GM13976 (cell line): Measurements from ENCODE around the gene SLC6A11.

Experiments used
- DNase-seq: peaks from one replicate; pipeline ENCODE4 v3.0.0; 2012; ENCODE audit warnings: low spot score
- CTCF ChIP-seq: IDR thresholded peaks from 2 replicates; pipeline ENCODE4 v1.5.1; 2012; ENCODE audit warnings: borderline replicate concordance, mild to moderate bottlenecking; ENCODE audit not compliant: insufficient read depth; ENCODE audit errors: extremely low read depth, missing control alignments, control extremely low read depth
- in situ Hi-C: fragments of 300-500 bp; cut with MboI; formaldehyde crosslinking; loops from one replicate; pipeline ENCODE4 v1.12.0; 2022; ENCODE audit warnings: low sequenced_read_pairs, mixed read lengths, inconsistent platforms; ENCODE audit not compliant: unreplicated experiment

The SLC6A11 gene

GRCh38 chr3:10978956-10979355 is 162.9 kb downstream of the SLC6A11 start:
- TF ChIP-seq CTCF: no peak
- in situ Hi-C loops: no loop called here

GRCh38 chr3:10980312-10980711 is 164.3 kb downstream of the SLC6A11 start:
- TF ChIP-seq CTCF: no peak
- DNase-seq: no peak
- in situ Hi-C loops: no loop called here

More at GRCh38 chr3:10978956-10979355, 162.9 kb downstream of the SLC6A11 start:
- no peak for DNase-seq

GRCh38 chr3:10981031-10981430 is 165.0 kb downstream of the SLC6A11 start:
- no peak for TF ChIP-seq CTCF
- no peak for DNase-seq
- in situ Hi-C loops: no loop called here

- no peak for TF ChIP-seq CTCF
- in situ Hi-C loops: no loop called here
- no peak for DNase-seq
These were observed 165.9 kb downstream of the SLC6A11 start for GRCh38 chr3:10981961-10982360.

GRCh38 chr3:10982782-10983181 is 166.8 kb downstream of the SLC6A11 start:
- in situ Hi-C loops: no loop called here
- DNase-seq: no peak
- TF ChIP-seq CTCF: no peak

- in situ Hi-C loops: no loop called here
- peak; percentile 56 for TF ChIP-seq CTCF
- peak; percentile 69 for DNase-seq
These were observed 167.3 kb downstream of the SLC6A11 start for GRCh38 chr3:10983219-10983916.
